ENCODE results near the gene NCS1. TPM values are rescaled to one million over a fixed set of nuclear protein-coding genes. Genes with fewer than 3 reads are reported as not detected.

NCS1 gene
- total and polyA plus RNA-seq, 9 of the 15 experiments (the other 6 are each of a cell fraction or from before 2014, with no cell fraction given) = 0.28 to 27.0 (median 9.6) TPM

DNA sequence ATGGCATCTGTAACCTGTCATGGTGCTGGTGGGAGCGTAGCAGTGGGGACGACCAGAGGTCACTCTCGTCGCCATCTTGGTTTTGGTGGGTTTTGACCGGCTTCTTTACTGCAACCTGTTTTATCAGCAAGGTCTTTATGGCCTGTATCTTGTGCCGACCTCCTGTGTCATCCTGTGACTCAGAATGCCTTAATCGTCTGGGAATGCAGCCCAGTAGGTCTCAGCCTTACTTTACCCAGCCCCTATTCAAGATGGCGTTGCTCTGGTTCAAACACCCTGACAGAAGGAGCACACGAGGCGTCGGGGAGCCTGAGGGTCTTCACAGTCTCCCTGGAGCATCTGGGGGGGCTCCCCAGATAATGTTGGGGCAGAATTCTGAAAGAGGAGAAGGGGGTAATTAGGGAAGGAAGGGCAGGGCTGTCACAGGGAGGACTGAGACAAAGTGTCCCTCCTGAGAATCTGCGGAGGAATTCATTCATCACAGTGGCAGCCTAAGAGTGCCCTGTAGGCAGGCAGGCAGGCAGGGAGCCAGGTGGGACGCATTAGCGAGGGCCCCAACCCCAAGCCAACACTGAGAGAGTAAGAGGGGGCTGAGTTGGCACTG, 21.3 kb upstream of the NCS1 start (continued):
- TF ChIP-seq E2F8 (IDR thresholded peaks at IDR 0.05; ENCODE audit: low read depth, partially characterized antibody) = no peak
- no peak for TF ChIP-seq SPI1 (IDR thresholded peaks at IDR 0.05; ENCODE audit: borderline replicate concordance, low read depth, low read length)
- no peak for TF ChIP-seq ZNF184 (CRISPR knock-in tag; IDR thresholded peaks at IDR 0.05)
- peak; percentile 97 for TF ChIP-seq MECOM (CRISPR knock-in tag; IDR thresholded peaks at IDR 0.05)
- TF ChIP-seq WHSC1 (IDR thresholded peaks at IDR 0.05; ENCODE audit: low read length) = no peak
- peak; percentile 81 for TF ChIP-seq ARID1B (IDR thresholded peaks at IDR 0.05)
- no peak for TF ChIP-seq PRPF4 (IDR thresholded peaks at IDR 0.05; ENCODE audit: insufficient read depth, low read depth, low read length, poor library complexity, severe bottlenecking)
- TF ChIP-seq GTF2E2 (tag; IDR thresholded peaks at IDR 0.05) = 0 out of 2 replicates have a peak, but pooled peaks have one; percentile 57
- no peak for TF ChIP-seq HMG20B (CRISPR knock-in tag; IDR thresholded peaks at IDR 0.05)
- TF ChIP-seq MCM7 (IDR thresholded peaks at IDR 0.05) = no peak
- TF ChIP-seq CC2D1A (IDR thresholded peaks at IDR 0.05) = no peak
- TF ChIP-seq, protein P1, sequence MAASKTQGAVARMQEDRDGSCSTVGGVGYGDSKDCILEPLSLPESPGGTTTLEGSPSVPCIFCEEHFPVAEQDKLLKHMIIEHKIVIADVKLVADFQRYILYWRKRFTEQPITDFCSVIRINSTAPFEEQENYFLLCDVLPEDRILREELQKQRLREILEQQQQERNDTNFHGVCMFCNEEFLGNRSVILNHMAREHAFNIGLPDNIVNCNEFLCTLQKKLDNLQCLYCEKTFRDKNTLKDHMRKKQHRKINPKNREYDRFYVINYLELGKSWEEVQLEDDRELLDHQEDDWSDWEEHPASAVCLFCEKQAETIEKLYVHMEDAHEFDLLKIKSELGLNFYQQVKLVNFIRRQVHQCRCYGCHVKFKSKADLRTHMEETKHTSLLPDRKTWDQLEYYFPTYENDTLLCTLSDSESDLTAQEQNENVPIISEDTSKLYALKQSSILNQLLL (CRISPR knock-in tag; IDR thresholded peaks at IDR 0.05; ENCODE audit: borderline replicate concordance) = no peak
- TF ChIP-seq CBX2 (IDR thresholded peaks at IDR 0.05; ENCODE audit: insufficient read depth, low read length, poor library complexity, severe bottlenecking) = no peak
- TF ChIP-seq, protein P2, sequence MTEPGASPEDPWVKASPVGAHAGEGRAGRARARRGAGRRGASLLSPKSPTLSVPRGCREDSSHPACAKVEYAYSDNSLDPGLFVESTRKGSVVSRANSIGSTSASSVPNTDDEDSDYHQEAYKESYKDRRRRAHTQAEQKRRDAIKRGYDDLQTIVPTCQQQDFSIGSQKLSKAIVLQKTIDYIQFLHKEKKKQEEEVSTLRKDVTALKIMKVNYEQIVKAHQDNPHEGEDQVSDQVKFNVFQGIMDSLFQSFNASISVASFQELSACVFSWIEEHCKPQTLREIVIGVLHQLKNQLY (CRISPR knock-in tag; conservative IDR thresholded peaks at IDR 0.05) = no peak
- TF ChIP-seq ZNF384 (IDR thresholded peaks at IDR 0.05; ENCODE audit: low read depth, low read length) = no peak
- peak in 1 of 2 experiments; percentile 49; a peak in 2 of 4 replicates for TF ChIP-seq HDAC1 (IDR thresholded peaks at IDR 0.05)
- TF ChIP-seq XRCC3 (IDR thresholded peaks at IDR 0.05) = no peak
- TF ChIP-seq STAG1 (CRISPR knock-in tag; IDR thresholded peaks at IDR 0.05; ENCODE audit: borderline replicate concordance) = no peak
- no peak for TF ChIP-seq POU5F1 (IDR thresholded peaks at IDR 0.05; ENCODE audit: borderline replicate concordance, low read depth, low read length, partially characterized antibody)
- TF ChIP-seq, protein P3, sequence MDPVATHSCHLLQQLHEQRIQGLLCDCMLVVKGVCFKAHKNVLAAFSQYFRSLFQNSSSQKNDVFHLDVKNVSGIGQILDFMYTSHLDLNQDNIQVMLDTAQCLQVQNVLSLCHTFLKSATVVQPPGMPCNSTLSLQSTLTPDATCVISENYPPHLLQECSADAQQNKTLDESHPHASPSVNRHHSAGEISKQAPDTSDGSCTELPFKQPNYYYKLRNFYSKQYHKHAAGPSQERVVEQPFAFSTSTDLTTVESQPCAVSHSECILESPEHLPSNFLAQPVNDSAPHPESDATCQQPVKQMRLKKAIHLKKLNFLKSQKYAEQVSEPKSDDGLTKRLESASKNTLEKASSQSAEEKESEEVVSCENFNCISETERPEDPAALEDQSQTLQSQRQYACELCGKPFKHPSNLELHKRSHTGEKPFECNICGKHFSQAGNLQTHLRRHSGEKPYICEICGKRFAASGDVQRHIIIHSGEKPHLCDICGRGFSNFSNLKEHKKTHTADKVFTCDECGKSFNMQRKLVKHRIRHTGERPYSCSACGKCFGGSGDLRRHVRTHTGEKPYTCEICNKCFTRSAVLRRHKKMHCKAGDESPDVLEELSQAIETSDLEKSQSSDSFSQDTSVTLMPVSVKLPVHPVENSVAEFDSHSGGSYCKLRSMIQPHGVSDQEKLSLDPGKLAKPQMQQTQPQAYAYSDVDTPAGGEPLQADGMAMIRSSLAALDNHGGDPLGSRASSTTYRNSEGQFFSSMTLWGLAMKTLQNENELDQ (CRISPR knock-in tag; IDR thresholded peaks at IDR 0.05; ENCODE audit: borderline replicate concordance) = no peak
- no peak for TF ChIP-seq STAT5A (IDR thresholded peaks at IDR 0.05; ENCODE audit: borderline replicate concordance, low read length)
- TF ChIP-seq SRSF7 (optimal IDR thresholded peaks at IDR 0.05; ENCODE audit: low read depth, low read length) = no peak
- TF ChIP-seq RBM39 (optimal IDR thresholded peaks at IDR 0.05; ENCODE audit: low read depth, low read length) = no peak

All from K562 (cell line).